IPS DF 4.7 (cell line): ENCODE data around the gene PCDHB4.
"Not testable (repeated sequence)": the region's sequence is repeated elsewhere in the genome, so short reads cannot be mapped to it uniquely, and the experiment has no call there.

Source experiments
- DNase-seq: peaks from one replicate; pipeline ENCODE4 v3.0.0-alpha.2; 2013; ENCODE audit warnings: low spot score; ENCODE audit errors: extremely low read depth

PCDHB4 gene

GRCh38 chr5:141150224-141150992 is 28.8 kb downstream of the PCDHB4 start:
- DNase-seq, result no peak

GRCh38 chr5:141150993-141151325 is 29.3 kb downstream of the PCDHB4 start:
- no peak for DNase-seq

- DNase-seq, result not testable (repeated sequence)
Measured at GRCh38 chr5:141151632-141152031, 30.0 kb downstream of the PCDHB4 start.

GRCh38 chr5:141152096-141152495 is 30.5 kb downstream of the PCDHB4 start:
- DNase-seq, result not testable (repeated sequence)

GRCh38 chr5:141155540-141156374 is 34.1 kb downstream of the PCDHB4 start:
- peak; percentile 25 for DNase-seq

GRCh38 chr5:141157356-141157755 is 35.7 kb downstream of the PCDHB4 start:
- DNase-seq, result not testable (repeated sequence)

GRCh38 chr5:141157901-141158300 is 36.3 kb downstream of the PCDHB4 start:
- DNase-seq, result not testable (repeated sequence)

GRCh38 chr5:141172381-141173204 is 51.0 kb downstream of the PCDHB4 start, which contains the start of gene PCDHB7:
TSS of gene PCDHB7 (plus strand) at chr5:141172644. CDS start at chr5:141172836, 192 bp downstream.
- no peak for DNase-seq

GRCh38 chr5:141174291-141175104 is 52.9 kb downstream of the PCDHB4 start:
- not testable (repeated sequence) for DNase-seq
